HG02938 (cell line): ENCODE measurements around the gene ZEB1.
"Not testable (repeated sequence)": the region's sequence is repeated elsewhere in the genome, so short reads cannot be mapped to it uniquely, and the experiment has no call there.

ENCODE experiments used
- ATAC-seq: cut with Tn5 transposase; IDR thresholded peaks from one replicate; pipeline ENCODE4 v1.9.1; 2021; ENCODE audit warnings: mild to moderate bottlenecking, moderate library complexity; ENCODE audit not compliant: unreplicated experiment

ZEB1 gene

GRCh38 chr10:31317652-31318381, 1.2 kb upstream of the ZEB1 start:
- no peak for ATAC-seq

DNA sequence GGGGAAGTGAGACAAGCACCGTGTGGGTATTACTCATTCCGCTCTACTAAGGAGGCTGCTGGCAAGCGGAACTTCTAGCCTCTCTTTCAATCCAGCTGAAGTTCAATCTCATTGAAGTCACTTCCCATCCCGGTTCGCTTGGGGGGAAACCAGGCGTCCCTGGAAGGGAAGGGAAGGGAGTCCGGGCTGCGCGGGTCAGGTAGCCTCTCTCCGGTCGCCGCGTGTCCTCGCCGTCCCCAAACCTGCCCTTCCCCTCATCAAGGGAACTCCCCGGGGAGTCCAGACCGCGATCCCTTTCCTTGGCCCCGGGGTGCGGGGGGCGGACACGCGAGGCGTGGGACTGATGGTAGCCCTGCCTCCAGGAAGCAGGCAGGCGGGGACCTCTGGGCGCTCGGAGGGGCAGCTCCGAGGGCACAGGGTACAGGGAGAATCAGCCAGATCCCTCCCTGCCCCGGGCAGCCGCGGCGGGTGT, 598 bp upstream of the ZEB1 start:
- peak; percentile 76 for ATAC-seq

GRCh38 chr10:31319602-31320549, 860 bp downstream of the ZEB1 start:
- peak; percentile 8 for ATAC-seq

GRCh38 chr10:31320550-31321211, 1.7 kb downstream of the ZEB1 start:
- ATAC-seq = no peak

DNA sequence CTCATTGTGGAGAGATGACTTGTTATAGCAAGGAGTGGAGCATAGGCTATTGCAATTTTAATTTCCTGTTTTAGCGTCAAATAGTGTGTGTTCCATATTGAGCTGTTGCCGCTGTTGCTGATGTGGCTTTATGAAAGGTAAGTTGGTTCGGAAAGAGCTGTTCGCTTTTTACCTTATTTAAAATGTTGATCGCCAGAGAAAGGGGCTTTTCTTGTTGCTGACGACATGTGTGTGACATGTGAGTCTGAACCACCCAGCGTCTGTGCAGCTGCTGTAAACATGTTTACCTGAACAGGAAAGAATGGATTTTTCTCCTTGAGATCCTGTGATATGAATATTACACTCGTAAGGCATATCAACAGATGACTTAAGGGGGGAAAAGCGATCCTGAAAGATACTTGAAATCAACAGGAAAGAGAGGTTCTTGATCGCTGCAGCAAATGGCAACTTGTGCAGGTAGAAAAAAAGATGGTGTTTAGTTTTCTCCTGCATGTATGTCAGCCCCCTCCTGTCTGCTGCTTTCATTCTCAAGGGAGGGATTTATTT, 2.5 kb downstream of the ZEB1 start:
- ATAC-seq = no peak

- no peak for ATAC-seq
These were observed 3.6 kb downstream of the ZEB1 start for GRCh38 chr10:31322647-31323046.

- ATAC-seq = no peak
These were observed 21.3 kb downstream of the ZEB1 start for GRCh38 chr10:31340343-31340742.

DNA sequence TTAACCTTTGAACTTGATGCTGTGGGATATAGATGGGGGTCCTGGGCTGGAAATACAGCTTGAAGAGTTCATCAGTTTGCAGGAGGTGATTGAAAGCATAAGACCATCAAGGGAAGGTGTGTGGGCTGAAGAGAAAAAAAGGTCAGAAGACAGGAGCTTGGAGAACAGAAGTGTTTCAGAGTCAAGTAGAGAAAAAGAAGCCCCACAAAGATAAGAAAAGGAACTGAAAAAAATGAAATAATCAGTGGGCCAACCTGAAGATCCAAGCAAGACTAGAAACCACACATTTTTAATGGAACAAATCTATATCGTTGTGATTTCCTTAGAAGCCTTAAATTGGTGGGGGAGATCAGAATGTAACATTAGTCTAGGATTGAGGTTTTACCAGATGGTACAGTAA, 22.5 kb downstream of the ZEB1 start:
- peak; percentile 42 for ATAC-seq

- ATAC-seq = no peak
These were observed 24.0 kb downstream of the ZEB1 start for GRCh38 chr10:31343009-31343408.

GRCh38 chr10:31343551-31343950, 24.5 kb downstream of the ZEB1 start:
- ATAC-seq = no peak

- no peak for ATAC-seq
These were observed 26.9 kb downstream of the ZEB1 start for GRCh38 chr10:31345886-31346285.

DNA sequence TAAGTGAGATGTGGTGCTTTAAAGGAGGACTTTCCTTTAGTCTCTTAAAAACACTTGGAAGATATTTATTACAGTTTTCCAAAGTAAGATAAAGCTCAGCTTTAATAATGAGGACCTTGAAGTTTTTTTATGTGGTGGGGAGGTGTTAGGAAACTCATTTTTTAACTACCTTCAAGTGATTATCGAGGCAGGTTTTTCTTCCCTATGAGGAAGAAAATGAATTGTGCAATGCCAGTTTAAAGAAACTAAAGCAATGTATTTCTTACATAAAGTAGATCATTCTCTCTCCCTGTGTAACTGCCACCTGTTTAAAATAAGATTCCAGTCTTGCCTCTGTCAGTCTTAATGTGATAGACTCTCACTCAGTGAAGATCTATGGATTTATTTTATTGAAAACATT, 27.9 kb downstream of the ZEB1 start:
- no peak for ATAC-seq

DNA sequence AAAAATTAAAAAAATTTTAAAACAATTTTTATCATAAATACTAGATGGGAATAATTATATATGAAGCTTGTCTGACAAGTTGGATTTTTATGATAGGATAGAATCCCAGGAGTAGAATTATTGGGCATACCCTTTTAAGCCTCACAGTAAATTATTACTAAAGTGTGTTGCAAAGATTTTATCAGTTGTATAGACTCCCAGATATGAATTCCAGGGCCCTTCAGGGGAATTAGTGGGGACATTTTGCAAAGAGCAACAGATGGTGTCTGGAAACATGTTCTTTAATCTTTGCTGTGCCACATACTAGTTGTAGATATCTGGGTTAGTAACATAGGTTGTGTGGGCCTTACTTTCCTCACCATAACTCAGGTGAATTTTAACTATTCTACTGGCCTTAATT, 28.7 kb downstream of the ZEB1 start:
- ATAC-seq = no peak

DNA sequence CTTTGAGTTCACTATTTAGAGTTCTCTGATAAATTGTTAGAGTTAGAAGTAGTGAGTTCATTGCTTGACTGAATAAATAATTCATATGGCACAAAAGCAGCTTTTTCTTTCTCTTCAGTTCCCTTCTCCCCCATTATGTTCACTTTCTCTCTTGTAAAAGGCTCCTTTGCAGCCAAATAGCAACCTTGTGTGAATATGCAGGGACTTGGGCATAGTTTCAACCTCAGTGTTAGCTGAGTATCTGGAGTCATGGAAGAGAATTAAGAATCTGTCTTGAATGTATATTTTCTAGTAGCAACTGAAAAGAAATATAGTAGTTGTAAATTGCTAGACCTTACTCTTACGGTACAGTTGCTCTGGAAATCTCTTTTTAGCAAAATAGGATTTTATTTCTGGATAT, 31.9 kb downstream of the ZEB1 start:
- ATAC-seq = no peak

DNA sequence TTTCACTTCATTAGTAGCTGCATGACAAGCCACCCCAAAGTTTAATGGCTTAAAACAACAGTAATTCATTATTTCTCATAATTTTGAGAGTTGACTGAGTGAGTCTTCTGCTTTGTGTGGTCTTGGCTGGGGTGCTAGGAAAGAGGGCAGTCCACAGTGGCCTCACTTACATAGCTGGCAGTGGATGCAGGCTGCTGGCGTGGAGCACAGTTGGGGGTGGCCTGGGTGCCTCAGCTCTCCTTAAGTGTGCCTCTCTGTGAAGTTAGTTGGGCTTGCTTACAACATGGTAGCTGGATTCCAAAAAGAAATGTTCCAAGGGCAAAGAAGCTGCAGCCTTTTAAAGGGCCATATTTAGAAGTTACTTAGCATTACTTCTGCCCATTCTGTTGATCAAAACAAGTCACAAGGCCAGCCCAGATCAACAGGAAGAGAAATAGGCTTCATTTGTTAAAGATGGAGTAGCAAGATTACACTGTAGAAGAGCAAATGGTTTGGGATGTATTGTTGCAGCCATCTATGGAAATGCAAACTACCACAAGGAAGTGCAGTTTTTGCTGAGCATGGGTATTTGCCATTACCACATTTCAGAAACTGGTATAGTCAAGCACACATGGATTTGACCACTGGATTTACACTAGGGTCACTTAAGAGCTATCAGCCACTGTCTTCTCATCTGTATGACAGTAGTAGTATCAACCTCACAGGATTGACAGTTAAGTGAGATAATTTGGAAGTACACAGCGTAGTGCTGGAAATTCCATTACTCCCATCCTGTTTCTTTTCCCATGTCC, 33.6 kb downstream of the ZEB1 start:
- ATAC-seq = no peak

- ATAC-seq = peak; percentile 98
These were observed 34.6 kb downstream of the ZEB1 start for GRCh38 chr10:31353574-31353973.

DNA sequence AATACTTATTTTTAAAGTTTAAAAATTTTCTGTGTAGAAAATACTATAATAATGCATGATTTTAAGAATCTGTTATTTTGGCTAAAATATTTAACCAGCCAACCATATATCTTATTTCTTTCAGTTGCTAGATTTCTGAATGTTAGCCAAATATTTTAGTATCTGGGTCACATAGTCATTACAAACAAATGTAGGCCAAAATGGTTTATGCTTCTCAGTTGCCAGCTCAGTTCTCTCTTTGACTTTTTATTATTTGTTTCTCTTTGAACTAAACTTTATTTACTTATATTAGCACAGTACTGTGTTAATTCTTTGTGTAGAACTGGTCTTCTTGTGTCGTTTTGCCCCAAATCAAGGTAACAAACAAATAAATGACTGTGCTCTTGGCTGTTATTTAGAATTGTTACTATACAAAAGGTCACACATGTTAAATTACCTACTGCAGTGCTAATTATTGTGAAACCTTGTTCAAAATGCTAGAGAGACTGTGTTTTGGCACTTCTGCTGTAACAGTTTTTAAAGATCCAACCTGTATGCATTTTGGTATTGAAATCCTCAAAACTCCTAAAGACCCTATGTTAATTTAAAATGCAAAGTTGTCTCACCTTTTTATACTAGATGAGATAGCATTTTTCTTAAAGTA, 39.8 kb downstream of the ZEB1 start:
- no peak for ATAC-seq

GRCh38 chr10:31359979-31360378, 41.0 kb downstream of the ZEB1 start:
- ATAC-seq = no peak

DNA sequence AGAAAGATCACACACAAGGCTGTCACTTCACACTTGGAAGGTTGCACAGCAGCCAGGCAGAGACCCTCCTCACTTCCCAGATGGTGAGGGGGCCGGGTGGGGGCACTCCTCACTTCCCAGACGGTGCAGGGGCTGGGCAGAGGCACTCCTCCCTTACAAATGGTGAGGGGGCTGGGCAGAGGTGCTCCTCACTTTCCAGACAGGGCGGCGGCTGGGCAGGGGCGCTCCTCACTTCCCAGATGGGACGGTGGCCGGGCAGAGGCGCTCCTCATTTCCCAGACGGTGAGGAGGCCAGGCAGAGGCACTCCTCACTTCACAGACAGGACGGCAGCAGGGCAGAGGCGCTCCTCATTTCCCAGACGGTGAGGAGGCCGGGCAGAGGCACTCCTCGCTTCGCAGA, 42.5 kb downstream of the ZEB1 start:
- ATAC-seq = not testable (repeated sequence)
